Endothelial cell (in vitro differentiated cells): Measurements from ENCODE around the gene GPX5. TPM values are rescaled to one million over a fixed set of nuclear protein-coding genes. Genes with fewer than 3 reads are reported as not detected.

ENCODE experiments used
- DNase-seq: peaks from one replicate; pipeline ENCODE4 v3.0.0; 2021; ENCODE audit warnings: low spot score
- H3K27ac Mint-ChIP-seq: one replicate; pipeline ENCODE4 v1.8.0; 2021; ENCODE audit warnings: mixed read lengths, inconsistent platforms; ENCODE audit not compliant: unreplicated experiment
- H3K27me3 Mint-ChIP-seq: one replicate; pipeline ENCODE4 v1.8.0; 2021; ENCODE audit warnings: mild to moderate bottlenecking, moderate library complexity, mixed read lengths, inconsistent platforms; ENCODE audit not compliant: unreplicated experiment
- H3K36me3 Mint-ChIP-seq: one replicate; pipeline ENCODE4 v1.8.0; 2021; ENCODE audit warnings: mild to moderate bottlenecking, low read depth, mixed read lengths, inconsistent platforms; ENCODE audit not compliant: unreplicated experiment
- H3K4me1 Mint-ChIP-seq: one replicate; pipeline ENCODE4 v1.8.0; 2021; ENCODE audit warnings: mild to moderate bottlenecking, mixed read lengths, inconsistent platforms; ENCODE audit not compliant: unreplicated experiment
- H3K4me3 Mint-ChIP-seq: one replicate; pipeline ENCODE4 v1.8.0; 2021; ENCODE audit warnings: mild to moderate bottlenecking, mixed read lengths, inconsistent platforms; ENCODE audit not compliant: unreplicated experiment
- H3K9me3 Mint-ChIP-seq: one replicate; pipeline ENCODE4 v1.8.0; 2021; ENCODE audit warnings: mixed read lengths, inconsistent platforms; ENCODE audit not compliant: unreplicated experiment
- total RNA-seq: library from RNA; stranded (reverse); fragmentation: NEBNext Ultra II Directional; extraction: Animal tissue kit (Norgen Biotek cat#: 25700); gene quantifications from one replicate; pipeline ENCODE4 v1.2.1, GENCODE V29; 2021; ENCODE audit not compliant: unreplicated experiment
- TF ChIP-seq, protein P1 (sequence below): fragments of 200-600 bp; sonication (generic); IDR thresholded peaks from one replicate; pipeline ENCODE4 v1.5.0; 2021; ENCODE audit warnings: antibody characterized with exemption; ENCODE audit not compliant: unreplicated experiment

The GPX5 gene
- total RNA-seq, 1 donor from 2014 or later, result not detected

DNA sequence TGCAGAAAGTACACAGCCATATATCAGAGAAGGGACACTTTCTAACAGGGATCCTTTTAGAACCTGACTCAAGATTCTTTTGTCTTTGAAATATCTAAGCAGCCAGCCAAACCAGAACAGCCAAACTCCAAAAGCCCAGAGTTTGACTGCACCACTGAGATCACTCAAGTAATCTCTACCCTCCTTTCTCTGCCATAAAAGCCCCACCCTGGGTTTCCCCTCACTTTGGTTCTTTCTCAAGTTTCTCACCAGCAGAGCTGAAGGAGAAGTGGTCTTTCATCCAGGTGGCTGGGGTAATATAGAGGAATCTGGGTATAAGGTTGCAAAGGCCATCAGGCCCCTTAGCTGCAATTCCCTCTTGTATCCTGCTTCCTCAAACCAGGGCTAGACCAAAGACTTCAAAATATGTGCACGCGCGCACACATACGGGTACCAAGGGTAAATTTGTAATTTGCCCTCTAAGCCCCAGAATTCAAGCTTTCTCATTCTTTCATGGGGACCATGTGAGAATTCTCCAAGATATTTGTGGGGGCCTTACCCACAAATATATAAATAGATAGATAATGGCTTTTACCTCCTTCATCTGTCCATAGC is 42.9 kb downstream of the GPX5 start:
- no peak for DNase-seq
- Mint-ChIP-seq H3K27ac (no peak overlapping the region), H3K4me3 (no peak overlapping the region), H3K36me3 (no peaks in the 10 kb centered on the region), H3K27me3 (no peaks in the 10 kb centered on the region), H3K4me1 (peaks cover 4% of the 10 kb centered on the region), H3K9me3 (no peaks in the 10 kb centered on the region)
- TF ChIP-seq, protein P1, sequence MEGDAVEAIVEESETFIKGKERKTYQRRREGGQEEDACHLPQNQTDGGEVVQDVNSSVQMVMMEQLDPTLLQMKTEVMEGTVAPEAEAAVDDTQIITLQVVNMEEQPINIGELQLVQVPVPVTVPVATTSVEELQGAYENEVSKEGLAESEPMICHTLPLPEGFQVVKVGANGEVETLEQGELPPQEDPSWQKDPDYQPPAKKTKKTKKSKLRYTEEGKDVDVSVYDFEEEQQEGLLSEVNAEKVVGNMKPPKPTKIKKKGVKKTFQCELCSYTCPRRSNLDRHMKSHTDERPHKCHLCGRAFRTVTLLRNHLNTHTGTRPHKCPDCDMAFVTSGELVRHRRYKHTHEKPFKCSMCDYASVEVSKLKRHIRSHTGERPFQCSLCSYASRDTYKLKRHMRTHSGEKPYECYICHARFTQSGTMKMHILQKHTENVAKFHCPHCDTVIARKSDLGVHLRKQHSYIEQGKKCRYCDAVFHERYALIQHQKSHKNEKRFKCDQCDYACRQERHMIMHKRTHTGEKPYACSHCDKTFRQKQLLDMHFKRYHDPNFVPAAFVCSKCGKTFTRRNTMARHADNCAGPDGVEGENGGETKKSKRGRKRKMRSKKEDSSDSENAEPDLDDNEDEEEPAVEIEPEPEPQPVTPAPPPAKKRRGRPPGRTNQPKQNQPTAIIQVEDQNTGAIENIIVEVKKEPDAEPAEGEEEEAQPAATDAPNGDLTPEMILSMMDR, result no peak

DNA sequence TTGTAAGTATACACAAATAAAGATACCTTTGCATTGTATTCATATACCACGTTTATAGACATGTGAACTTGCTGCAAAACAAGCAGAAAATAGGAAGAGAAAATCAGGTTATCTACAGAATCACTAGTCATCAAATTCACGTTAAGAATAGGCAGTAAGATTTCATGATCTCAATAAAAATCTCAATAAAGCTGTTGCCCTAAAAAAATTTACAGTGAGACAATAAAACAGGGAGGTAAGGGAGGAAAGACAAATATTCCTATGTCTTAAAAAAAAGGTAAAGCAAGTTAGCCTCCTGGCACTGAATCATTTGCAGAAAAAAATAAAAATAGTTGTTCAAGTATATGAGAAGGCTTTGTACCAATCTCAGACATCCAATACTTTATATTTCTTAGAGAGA is 44.1 kb downstream of the GPX5 start:
- Mint-ChIP-seq H3K27me3 (no peaks in the 10 kb centered on the region), H3K4me1 (no peaks in the 10 kb centered on the region), H3K27ac (no peak overlapping the region), H3K36me3 (no peaks in the 10 kb centered on the region), H3K4me3 (no peak overlapping the region), H3K9me3 (no peaks in the 10 kb centered on the region)
- DNase-seq, result no peak
- TF ChIP-seq, protein P1, result no peak

DNA sequence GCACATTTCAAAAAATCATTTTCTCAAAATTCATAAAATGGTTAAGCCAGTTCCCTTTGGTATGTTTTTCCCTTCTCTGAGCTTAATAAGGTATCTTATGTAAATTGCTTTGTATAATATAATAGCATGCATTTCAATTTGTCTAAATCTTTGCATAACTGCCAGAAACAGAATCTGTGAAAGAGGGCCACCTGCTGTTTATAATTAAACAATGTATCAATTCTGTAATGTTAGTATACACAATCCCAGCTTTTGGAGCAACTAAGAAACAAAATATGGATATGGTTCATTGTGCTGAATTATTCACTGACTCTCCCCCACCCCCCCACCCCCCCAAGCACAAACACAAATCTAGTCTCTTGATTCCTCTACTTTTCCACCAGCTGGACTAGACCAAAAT is 54.8 kb downstream of the GPX5 start:
- TF ChIP-seq, protein P1, result no peak
- Mint-ChIP-seq H3K27ac (no peak overlapping the region), H3K4me3 (no peak overlapping the region), H3K27me3 (no peaks in the 10 kb centered on the region), H3K4me1 (peaks cover 23% of the 10 kb centered on the region), H3K36me3 (peaks cover 5% of the 10 kb centered on the region), H3K9me3 (no peaks in the 10 kb centered on the region)
- DNase-seq, result no peak

DNA sequence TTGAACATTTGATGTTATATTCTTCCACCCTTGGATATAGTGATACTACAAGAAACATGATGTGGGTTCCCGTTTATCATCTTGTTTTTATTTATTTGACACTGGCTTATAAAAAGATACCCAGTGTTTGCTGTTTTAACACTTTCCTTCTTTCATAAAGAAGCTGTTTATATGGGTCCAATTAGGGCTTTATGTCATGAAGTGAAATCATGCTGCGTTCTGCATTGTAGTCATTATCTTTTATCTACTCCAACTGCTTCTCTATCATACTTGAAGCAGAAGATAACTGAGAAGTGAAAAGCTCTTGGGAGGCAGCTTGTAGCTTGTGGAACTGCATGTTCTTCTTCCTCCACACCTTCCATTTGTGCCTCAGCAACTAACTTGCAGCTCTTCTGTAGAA is 57.8 kb downstream of the GPX5 start:
- TF ChIP-seq, protein P1, result no peak
- H3K27ac Mint-ChIP-seq, result no peak overlapping the region
- no peaks in the 10 kb centered on the region for H3K36me3 Mint-ChIP-seq
- no peaks in the 10 kb centered on the region for H3K27me3 Mint-ChIP-seq
- H3K4me3 Mint-ChIP-seq, result no peak overlapping the region
- DNase-seq, result no peak
- no peaks in the 10 kb centered on the region for H3K9me3 Mint-ChIP-seq
- peaks cover 38% of the 10 kb centered on the region for H3K4me1 Mint-ChIP-seq

Other genes starting within 250 kb of the GPX5 start
- 9.7 TPM for gene PGBD1, start 244.3 kb upstream of the GPX5 start, total RNA-seq
- 3.7 TPM for gene ZSCAN31, start 189.7 kb upstream of the GPX5 start, total RNA-seq
- 9.5 TPM for gene ZKSCAN3, start 175.9 kb upstream of the GPX5 start, total RNA-seq
- 9.5 TPM for gene ZSCAN12, start 126.1 kb upstream of the GPX5 start, total RNA-seq
- 6.8 TPM for gene ZSCAN23, start 82.4 kb upstream of the GPX5 start, total RNA-seq
- gene GPX6, start 10.1 kb upstream of the GPX5 start, total RNA-seq, result not detected